Measurements from ENCODE around the gene PGC.

PGC gene

DNA sequence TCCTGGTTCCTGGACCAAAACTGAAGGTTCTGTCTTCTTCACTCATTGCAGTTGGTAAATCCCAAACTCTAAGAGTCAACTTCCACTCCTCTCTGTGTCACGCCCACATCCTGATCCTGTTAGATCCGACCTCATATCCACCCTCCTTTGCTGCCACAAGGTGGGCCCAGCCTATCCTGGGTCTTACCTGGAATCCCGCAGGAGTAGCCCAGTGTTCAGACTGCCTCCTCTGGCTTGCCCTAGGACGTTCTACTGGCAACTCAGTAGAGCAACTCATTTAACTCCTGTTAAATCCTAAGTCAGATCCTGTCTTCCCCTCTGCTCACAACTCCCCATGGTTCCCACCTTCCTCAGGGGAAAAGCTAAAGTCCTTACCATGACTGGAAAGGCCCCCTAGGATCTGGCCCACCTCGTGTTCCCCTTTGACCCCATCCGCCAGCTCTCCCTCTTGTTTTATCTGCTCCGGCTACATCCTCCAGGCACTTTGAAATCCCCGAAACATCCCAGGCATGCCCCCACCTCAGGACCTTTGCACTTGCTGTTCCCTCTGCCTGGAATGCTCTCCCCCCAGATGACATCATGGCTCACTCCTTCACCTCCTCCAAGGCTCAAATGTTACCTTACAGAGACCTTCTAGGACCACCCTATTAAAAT is 55.6 kb downstream of the PGC start:
- DNase-seq, result no peak
- in situ Hi-C loops (cut with MboI; ENCODE audit: low pct_unique_long_range_greater_than_20kb, low sequenced_read_pairs), result no loop called here

DNA sequence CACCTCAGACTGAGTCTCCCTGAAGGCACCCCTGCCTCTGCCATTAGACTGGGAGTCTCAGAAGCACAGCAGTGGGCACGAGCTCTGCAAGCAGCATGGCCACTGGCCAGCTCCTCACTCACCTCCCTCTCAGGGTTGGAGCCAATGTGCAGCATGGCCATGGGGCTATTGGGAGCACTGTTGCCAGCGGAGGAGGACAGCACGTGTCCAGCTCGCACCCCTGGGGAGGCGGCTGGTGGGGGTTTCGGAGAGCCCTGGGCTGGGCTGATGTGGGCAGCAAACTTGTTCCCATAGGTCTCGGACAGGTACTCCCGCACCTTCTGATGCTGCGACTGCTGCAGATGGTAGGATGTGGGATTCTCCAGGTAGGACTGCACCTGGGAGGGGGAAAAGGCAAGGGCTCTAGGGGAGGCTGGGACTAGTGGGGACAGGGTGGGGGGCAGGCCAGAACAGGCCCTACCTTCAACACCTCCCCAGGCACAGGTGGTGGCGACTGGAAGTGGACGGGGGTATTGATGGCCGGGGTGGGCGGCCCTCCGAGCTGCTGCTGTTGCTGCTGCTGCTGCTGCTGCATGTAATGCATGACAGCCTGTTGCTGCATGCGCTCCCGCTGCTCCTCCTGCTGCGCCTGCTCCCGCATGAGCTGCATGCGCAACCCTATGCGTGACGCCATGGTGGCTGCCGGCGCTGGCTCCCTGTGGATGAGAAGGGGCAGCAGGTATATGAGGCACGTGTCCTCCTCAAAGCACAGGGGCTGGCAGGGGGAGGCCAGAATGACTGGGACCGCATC is 56.5 kb downstream of the PGC start:
- no peak for DNase-seq
- in situ Hi-C loops (cut with MboI; ENCODE audit: low pct_unique_long_range_greater_than_20kb, low sequenced_read_pairs), result no loop called here

DNA sequence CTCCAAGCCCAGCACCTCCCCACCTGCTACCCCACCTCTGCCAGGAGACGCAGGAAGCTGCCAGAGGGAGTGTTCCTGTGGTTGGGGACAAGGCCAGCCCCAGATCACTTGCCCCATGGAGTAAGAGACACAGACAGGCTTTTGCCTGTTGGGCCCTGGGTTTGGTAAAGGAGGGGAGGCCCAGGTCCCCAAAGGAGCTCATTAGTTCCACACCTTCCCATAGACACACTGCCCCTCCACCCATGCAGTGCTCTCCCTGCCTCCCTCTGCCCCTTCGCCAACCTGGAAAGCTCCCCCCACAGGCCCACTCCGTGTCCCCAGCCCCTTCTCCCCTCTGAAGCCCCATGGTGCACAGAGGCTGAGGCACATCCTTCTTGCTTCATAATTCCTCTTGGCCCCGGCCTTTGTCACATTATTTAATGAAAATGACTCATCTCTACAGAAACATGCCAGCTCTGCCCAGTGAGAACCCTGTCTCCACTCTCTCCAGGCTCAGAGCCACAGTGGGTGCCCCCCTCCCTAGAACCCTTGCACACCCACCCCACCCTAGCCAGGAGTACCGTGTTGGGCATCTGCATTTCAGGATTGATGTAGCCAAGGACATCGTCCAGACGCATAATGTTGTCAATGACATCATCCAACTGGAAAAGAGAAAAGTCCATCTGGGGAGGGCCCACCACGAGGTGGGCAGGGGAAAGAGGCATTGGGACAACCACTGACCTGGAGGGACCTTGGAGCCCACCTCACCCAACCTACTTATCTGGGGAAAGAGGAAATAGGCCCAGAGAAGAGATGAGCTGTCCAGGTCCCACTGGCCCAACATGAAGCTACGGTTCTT is 57.8 kb downstream of the PGC start:
- in situ Hi-C loops (cut with MboI; ENCODE audit: low pct_unique_long_range_greater_than_20kb, low sequenced_read_pairs), result no loop called here

DNA sequence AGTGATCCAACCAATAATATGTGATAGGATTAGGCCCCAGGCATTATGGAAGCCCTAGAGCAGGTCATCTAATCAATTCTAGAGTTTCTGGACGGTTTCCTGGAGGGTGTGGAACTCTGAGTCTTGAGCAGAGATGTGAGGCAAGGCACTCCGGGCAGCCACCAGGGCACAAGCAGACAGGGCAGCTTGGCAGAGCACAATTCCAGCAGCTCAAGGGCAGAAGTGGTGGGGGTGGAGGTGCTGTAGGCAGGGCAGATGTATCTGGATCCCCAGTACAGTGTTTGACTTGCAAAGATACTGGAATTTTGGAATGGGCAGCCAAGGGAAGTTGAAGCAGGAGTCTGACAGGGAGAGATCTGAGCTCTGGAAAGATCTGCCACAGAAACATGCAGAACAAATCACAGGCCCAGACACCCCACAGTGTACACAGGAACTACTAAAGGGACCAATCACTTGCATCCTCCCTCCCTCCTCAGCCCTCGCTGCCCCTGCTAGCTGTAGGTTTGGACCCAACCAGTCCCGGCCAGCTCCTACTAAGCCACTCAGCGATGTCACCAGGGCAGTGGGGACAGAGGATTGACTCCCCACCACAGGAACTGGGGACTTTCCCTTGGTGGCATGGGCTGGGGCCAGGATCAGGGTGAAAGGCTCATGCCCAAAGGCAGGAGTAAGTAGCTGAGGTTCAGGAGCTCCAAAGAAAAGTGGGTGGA is 58.8 kb downstream of the PGC start:
- DNase-seq, result no peak
- in situ Hi-C loops (cut with MboI; ENCODE audit: low pct_unique_long_range_greater_than_20kb, low sequenced_read_pairs), result no loop called here

More for the DNA sequence above, 57.8 kb downstream of the PGC start:
- no peak for DNase-seq

DNA sequence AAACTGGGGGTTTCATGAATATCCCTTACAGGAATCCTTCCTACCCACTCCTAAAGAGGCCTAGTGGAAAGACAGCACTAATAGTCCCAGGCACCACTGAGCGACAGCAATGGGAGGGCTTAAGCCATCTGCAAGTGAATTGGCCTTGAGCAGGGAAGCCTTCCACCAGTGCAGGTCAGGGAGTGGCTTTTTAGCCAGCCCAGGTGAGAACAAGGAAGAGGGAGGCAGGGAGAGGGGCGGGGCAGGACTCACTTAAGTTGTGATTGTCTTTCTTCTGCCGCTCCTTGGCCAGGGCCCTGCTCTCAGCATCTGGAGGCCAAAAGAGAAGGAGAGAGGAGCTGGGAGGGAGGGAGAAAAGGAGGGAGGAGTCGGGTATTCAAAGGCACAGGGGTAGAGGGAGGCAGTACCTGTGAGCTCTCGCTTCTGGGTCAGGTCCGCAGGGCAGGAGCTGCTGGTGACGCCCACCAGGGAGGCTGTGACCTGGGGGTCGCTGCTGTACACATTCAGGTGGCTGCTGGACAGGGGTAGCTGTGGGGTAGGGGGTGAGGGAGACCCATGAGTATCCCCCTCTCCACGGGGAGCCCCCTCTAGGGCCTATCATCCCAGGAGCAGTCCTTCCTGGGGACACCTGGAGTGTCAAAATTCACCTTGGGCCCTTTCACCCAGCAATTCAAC is 59.6 kb downstream of the PGC start:
- in situ Hi-C loops (cut with MboI; ENCODE audit: low pct_unique_long_range_greater_than_20kb, low sequenced_read_pairs), result no loop called here
- DNase-seq, result no peak

All from KBM-7 (cell line).